ENCODE results near the gene ABCA2. TPM values are rescaled to one million over a fixed set of nuclear protein-coding genes. Genes with fewer than 3 reads are reported as not detected.

The ABCA2 gene
- total RNA-seq, 1 experiment from 2014 or later, result 114 TPM

- Histone ChIP-seq H3K4me2 (ENCODE audit: low read length) (no peak overlapping the region), H3K4me3 (replicated peaks in 1 of 2; ENCODE audit: low read depth in 1 of 2, low read length in 2 of 2) (no peak overlapping the region), H3K9ac (ENCODE audit: low read length) (no peak overlapping the region), H3K4me1 (ENCODE audit: control insufficient read depth in 1 of 2, insufficient read depth in 2 of 2, low read length in 2 of 2) (peaks cover 11 to 22% of the 10 kb centered on the region in 2 experiments), H3K79me2 (ENCODE audit: insufficient read depth, low read length) (no peaks in the 10 kb centered on the region), H3K36me3 (ENCODE audit: control insufficient read depth in 1 of 2, insufficient read depth in 2 of 2, low read length in 2 of 2) (no peaks in the 10 kb centered on the region), H4K20me1 (ENCODE audit: insufficient read depth) (no peaks in the 10 kb centered on the region), H2AFZ (ENCODE audit: low read depth, low read length, poor library complexity, severe bottlenecking) (no peak overlapping the region), H3K9me2 (ENCODE audit: insufficient read depth) (no peaks in the 10 kb centered on the region), H3K27ac (ENCODE audit: low read depth, low read length) (no peak overlapping the region), H3K9me3 (ENCODE audit: control insufficient read depth in 1 of 2, insufficient read depth in 1 of 2, low read depth in 1 of 2, low read length in 2 of 2) (no peaks in the 10 kb centered on the region), H3K27me3 (ENCODE audit: insufficient read depth, low read length) (no peaks in the 10 kb centered on the region)
- ChIA-PET CTCF (interaction anchor here (0.6 kb wide), 1 partner anchor 14 kb away, joined by 3 read pairs; no protein-coding TSS in a partner anchor), RAD21 (ENCODE audit: low non-redundant PET in 1 of 2, low total read pairs in 2 of 2, uncharacterized antibody in 2 of 2, unreplicated experiment in 2 of 2) (no interaction called here), POLR2A (no interaction called here)
- no peak for TF ChIP-seq YY1 (IDR thresholded peaks at IDR 0.05; ENCODE audit: extremely low read depth, insufficient replicate concordance, low read depth, low read length)
- no peak for TF ChIP-seq EGR1 (IDR thresholded peaks at IDR 0.05; ENCODE audit: low read depth)
- TF ChIP-seq SP1 (IDR thresholded peaks at IDR 0.05; ENCODE audit: low read depth), result no peak
- no peak for TF ChIP-seq SRF (IDR thresholded peaks at IDR 0.05; ENCODE audit: low read depth)
- no peak for TF ChIP-seq EZH2 (IDR thresholded peaks at IDR 0.05)
- TF ChIP-seq CEBPB (IDR thresholded peaks at IDR 0.05; ENCODE audit: low read depth), result no peak
- no peak for TF ChIP-seq POLR2AphosphoS5 (IDR thresholded peaks at IDR 0.05; ENCODE audit: low read depth, low read length)
- TF ChIP-seq TCF7L2 (IDR thresholded peaks at IDR 0.05; ENCODE audit: borderline replicate concordance, extremely low read depth, insufficient read depth, insufficient read length), result no peak
- TF ChIP-seq EZH2phosphoT487 (IDR thresholded peaks at IDR 0.05; ENCODE audit: borderline replicate concordance), result no peak
- TF ChIP-seq, protein P1, sequence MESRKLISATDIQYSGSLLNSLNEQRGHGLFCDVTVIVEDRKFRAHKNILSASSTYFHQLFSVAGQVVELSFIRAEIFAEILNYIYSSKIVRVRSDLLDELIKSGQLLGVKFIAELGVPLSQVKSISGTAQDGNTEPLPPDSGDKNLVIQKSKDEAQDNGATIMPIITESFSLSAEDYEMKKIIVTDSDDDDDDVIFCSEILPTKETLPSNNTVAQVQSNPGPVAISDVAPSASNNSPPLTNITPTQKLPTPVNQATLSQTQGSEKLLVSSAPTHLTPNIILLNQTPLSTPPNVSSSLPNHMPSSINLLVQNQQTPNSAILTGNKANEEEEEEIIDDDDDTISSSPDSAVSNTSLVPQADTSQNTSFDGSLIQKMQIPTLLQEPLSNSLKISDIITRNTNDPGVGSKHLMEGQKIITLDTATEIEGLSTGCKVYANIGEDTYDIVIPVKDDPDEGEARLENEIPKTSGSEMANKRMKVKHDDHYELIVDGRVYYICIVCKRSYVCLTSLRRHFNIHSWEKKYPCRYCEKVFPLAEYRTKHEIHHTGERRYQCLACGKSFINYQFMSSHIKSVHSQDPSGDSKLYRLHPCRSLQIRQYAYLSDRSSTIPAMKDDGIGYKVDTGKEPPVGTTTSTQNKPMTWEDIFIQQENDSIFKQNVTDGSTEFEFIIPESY (IDR thresholded peaks at IDR 0.05; ENCODE audit: extremely low read depth, insufficient replicate concordance, low read length), result no peak
- DNase-seq (ENCODE audit: low read depth, low spot score) (no peak), ATAC-seq (no peak)
- intact Hi-C loops (cut with micrococcal nuclease), result no loop called here
- BruUV-seq (replicated peaks), result no TSS peak
Observed at GRCh38 chr9:136960212-136960937, 67.7 kb downstream of the ABCA2 start.

Measured in HCT116 (cell line).